SH-SY5Y (cell line): ENCODE results near the gene LYPD1.

Source experiments
- GATA2 ChIP-seq: IDR thresholded peaks from 2 replicates; pipeline ENCODE4 v1.6.1; 2011; ENCODE audit warnings: mild to moderate bottlenecking, low read depth, low read length
- GATA3 ChIP-seq: IDR thresholded peaks from 2 replicates; pipeline ENCODE4 v1.6.1; 2011; ENCODE audit warnings: low read depth, mild to moderate bottlenecking, low read length, moderate library complexity

DNA sequence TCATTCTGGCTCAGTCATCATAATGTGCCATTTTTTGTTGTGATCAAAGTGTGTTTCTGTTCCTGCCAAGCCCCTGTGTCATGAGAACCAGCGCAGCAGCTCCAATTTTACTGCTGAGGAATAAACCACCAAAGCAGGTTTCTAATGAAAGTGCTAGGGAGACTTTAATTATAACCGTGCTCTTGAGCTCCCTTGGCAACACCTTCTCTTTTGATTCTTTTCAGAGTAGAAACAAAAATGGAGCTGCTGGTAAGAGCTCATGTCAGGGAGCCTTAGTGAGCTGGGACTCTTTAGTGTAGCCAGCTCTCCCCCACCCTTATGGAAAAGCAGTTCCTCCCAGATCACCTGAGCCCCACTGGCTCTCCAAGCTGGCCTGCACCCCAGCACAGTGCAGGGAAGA is 74.3 kb downstream of the LYPD1 start:
- TF ChIP-seq GATA2 (no peak), GATA3 (no peak)
